ENCODE data around the gene FAM50A.
"Not testable (repeated sequence)": the region's sequence is repeated elsewhere in the genome, so short reads cannot be mapped to it uniquely, and the experiment has no call there.

The FAM50A gene

GRCh38 chrX:154443992-154444754 is at the start of gene FAM50A:
FAM50A (plus strand) TSS chrX:154444141; CDS start chrX:154444236, 95 bp downstream.
- DNase-seq: peak; percentile 81

- DNase-seq: not testable (repeated sequence)
Observed at GRCh38 chrX:154396363-154396762, 47.6 kb upstream of the FAM50A start.

GRCh38 chrX:154396973-154397887 is 46.7 kb upstream of the FAM50A start:
- DNase-seq: peak; percentile 83

GRCh38 chrX:154397888-154398667 is 45.9 kb upstream of the FAM50A start, which contains the start of gene RPL10:
RPL10 (plus strand) TSS chrX:154398377; CDS start chrX:154398520, 143 bp downstream.
- DNase-seq: peak; percentile 97

- DNase-seq: peak; percentile 89
Observed at GRCh38 chrX:154398668-154399526, 45.0 kb upstream of the FAM50A start.

- DNase-seq: no peak
Observed at GRCh38 chrX:154399527-154400368, 44.2 kb upstream of the FAM50A start.

- not testable (repeated sequence) for DNase-seq
Observed at GRCh38 chrX:154400369-154400817, 43.5 kb upstream of the FAM50A start.

- DNase-seq: no peak
Observed at GRCh38 chrX:154401045-154401799, 42.7 kb upstream of the FAM50A start.

- no peak for DNase-seq
Observed at GRCh38 chrX:154401918-154402621, 41.9 kb upstream of the FAM50A start.

- no peak for DNase-seq
Observed at GRCh38 chrX:154402622-154403127, 41.3 kb upstream of the FAM50A start.

GRCh38 chrX:154403192-154403591 is 40.7 kb upstream of the FAM50A start:
- DNase-seq: no peak

GRCh38 chrX:154403858-154404257 is 40.1 kb upstream of the FAM50A start:
- DNase-seq: no peak

GRCh38 chrX:154404625-154405192 is 39.2 kb upstream of the FAM50A start:
- no peak for DNase-seq

- no peak for DNase-seq
Observed at GRCh38 chrX:154408659-154409221, 35.2 kb upstream of the FAM50A start.

GRCh38 chrX:154409222-154409871 is 34.6 kb upstream of the FAM50A start, which contains the start of gene DNASE1L1:
DNASE1L1 (minus strand) TSS chrX:154409254; CDS start chrX:154405568, 3,686 bp downstream.
- DNase-seq: peak; percentile 62

- peak; percentile 74 for DNase-seq
Observed at GRCh38 chrX:154411981-154412340, 32.0 kb upstream of the FAM50A start.

GRCh38 chrX:154412468-154412867 is 31.5 kb upstream of the FAM50A start:
- DNase-seq: no peak

- DNase-seq: no peak
Observed at GRCh38 chrX:154413142-154413541, 30.8 kb upstream of the FAM50A start.
